ENCODE results near the gene NUTM2F. TPM values are rescaled to one million over a fixed set of nuclear protein-coding genes. Genes with fewer than 3 reads are reported as not detected.

Gene NUTM2F
- total and polyA plus RNA-seq, 2 donors from 2014 or later = not detected

DNA sequence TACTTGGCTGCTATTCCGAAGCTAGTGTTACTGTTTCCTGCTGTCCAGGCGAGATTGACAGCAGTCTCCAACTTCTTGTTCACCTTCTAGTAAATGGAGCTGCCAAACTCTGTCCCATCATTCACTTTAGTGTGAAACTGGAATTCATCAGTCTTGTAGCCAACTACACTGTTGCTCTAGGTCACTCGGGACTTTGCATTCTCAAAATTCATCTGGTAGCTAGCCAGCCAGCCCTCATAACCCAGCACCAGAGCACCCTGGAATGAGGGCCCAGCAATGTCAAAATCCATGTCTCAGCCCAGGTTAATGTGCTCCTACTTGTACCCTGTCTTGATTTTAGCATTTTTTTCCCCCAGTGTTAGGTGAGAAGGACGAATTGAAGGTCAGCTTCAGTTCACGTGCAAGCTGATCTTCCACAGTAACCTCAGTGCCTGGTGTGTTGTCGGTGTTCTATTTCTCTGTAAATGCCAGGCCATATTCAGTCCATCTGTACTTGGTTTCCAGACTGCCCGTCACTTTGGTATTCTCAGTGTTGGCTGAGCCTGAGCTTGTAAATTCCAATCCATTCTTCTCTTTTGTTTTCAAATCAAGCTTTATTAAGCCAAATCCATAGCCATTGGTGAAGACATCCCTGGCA is 40.4 kb downstream of the NUTM2F start:
- intact Hi-C loops (cut with DNase I) = no loop called here
- Histone ChIP-seq H3K27ac (ENCODE audit: low read depth in 2 of 2, low read length in 2 of 2) (no peak overlapping the region), H3K27me3 (ENCODE audit: control insufficient read depth, insufficient read depth, low read length) (no peaks in the 10 kb centered on the region), H3K9ac (ENCODE audit: low read length in 3 of 3) (no peak overlapping the region), H3K36me3 (ENCODE audit: control insufficient read depth in 2 of 3, insufficient read depth in 3 of 3, low read length in 3 of 3) (peaks cover 0 to 4% (median 2%) of the 10 kb centered on the region in 3 donors), H3K9me3 (ENCODE audit: control insufficient read depth in 2 of 3, insufficient read depth in 1 of 3, low read length in 3 of 3) (peaks cover 0 to 4% (median 0%) of the 10 kb centered on the region in 3 donors), H3K4me3 (ENCODE audit: low read length in 3 of 3) (no peak overlapping the region), H3K4me1 (ENCODE audit: control insufficient read depth in 2 of 3, insufficient read depth in 2 of 3, low read depth in 1 of 3, low read length in 3 of 3) (no peaks in the 10 kb centered on the region)
- TF ChIP-seq, protein P1, sequence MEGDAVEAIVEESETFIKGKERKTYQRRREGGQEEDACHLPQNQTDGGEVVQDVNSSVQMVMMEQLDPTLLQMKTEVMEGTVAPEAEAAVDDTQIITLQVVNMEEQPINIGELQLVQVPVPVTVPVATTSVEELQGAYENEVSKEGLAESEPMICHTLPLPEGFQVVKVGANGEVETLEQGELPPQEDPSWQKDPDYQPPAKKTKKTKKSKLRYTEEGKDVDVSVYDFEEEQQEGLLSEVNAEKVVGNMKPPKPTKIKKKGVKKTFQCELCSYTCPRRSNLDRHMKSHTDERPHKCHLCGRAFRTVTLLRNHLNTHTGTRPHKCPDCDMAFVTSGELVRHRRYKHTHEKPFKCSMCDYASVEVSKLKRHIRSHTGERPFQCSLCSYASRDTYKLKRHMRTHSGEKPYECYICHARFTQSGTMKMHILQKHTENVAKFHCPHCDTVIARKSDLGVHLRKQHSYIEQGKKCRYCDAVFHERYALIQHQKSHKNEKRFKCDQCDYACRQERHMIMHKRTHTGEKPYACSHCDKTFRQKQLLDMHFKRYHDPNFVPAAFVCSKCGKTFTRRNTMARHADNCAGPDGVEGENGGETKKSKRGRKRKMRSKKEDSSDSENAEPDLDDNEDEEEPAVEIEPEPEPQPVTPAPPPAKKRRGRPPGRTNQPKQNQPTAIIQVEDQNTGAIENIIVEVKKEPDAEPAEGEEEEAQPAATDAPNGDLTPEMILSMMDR (IDR thresholded peaks at IDR 0.05; ENCODE audit: borderline replicate concordance, extremely low read depth, insufficient read depth) = no peak
- FAIRE-seq (no peak), DNase-seq (peak in 2 of 5 donors; percentile 23 to 30)

DNA sequence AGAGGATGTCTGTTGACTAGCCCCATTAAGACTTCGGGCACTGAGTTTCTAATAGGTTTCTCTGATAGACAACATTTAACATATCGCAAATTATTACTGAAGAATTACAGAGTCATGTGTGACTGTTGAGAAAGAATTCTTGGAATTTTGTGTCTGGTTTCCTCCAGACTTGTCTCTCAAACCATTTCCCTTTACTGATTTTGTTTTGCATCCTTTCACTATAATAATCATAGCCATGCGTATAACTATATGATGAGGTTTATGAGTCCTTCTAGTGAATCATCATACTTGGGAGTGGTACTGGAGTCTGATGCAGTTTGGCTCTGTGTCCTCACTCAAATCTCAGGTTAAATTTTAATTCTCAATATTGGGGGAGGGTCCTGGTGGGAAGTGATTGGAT is 42.3 kb downstream of the NUTM2F start:
- Histone ChIP-seq H3K27ac (ENCODE audit: low read depth in 2 of 2, low read length in 2 of 2) (no peak overlapping the region), H3K4me1 (ENCODE audit: control insufficient read depth in 2 of 3, insufficient read depth in 2 of 3, low read depth in 1 of 3, low read length in 3 of 3) (no peaks in the 10 kb centered on the region), H3K9me3 (ENCODE audit: control insufficient read depth in 2 of 3, insufficient read depth in 1 of 3, low read length in 3 of 3) (no peaks in the 10 kb centered on the region), H3K4me3 (ENCODE audit: low read length in 3 of 3) (no peak overlapping the region), H3K9ac (ENCODE audit: low read length in 3 of 3) (no peak overlapping the region), H3K36me3 (ENCODE audit: control insufficient read depth in 2 of 3, insufficient read depth in 3 of 3, low read length in 3 of 3) (peaks cover 0 to 4% (median 0%) of the 10 kb centered on the region in 3 donors), H3K27me3 (ENCODE audit: control insufficient read depth, insufficient read depth, low read length) (no peaks in the 10 kb centered on the region)
- DNase-seq (no peak), FAIRE-seq (no peak)
- intact Hi-C loops (cut with DNase I) = no loop called here
- TF ChIP-seq, protein P1 (IDR thresholded peaks at IDR 0.05; ENCODE audit: borderline replicate concordance, extremely low read depth, insufficient read depth) = no peak

DNA sequence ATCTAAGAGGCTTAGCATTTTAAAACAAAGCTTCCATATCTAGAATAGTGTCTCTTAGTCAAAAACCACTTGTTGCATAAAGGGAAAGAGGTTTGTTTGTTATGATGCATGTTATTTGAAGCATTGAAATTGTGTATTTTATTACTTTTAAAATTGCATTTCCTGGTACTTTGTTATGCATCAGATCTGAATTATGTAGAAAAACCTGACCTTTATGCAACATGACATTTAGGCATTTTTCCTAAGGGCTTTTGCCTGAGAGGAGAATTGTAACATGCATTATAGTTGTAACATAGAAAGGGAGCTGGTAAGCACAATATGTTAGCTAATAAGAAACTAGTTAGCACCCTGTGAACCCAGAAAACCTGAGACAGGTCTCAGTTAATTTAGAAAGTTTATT is 47.3 kb downstream of the NUTM2F start:
- TF ChIP-seq, protein P1 (IDR thresholded peaks at IDR 0.05; ENCODE audit: borderline replicate concordance, extremely low read depth, insufficient read depth) = no peak
- Histone ChIP-seq H3K4me1 (ENCODE audit: control insufficient read depth in 2 of 3, insufficient read depth in 2 of 3, low read depth in 1 of 3, low read length in 3 of 3) (no peaks in the 10 kb centered on the region), H3K9me3 (ENCODE audit: control insufficient read depth in 2 of 3, insufficient read depth in 1 of 3, low read length in 3 of 3) (no peaks in the 10 kb centered on the region), H3K4me3 (ENCODE audit: low read length in 3 of 3) (no peak overlapping the region), H3K27me3 (ENCODE audit: control insufficient read depth, insufficient read depth, low read length) (no peaks in the 10 kb centered on the region), H3K9ac (ENCODE audit: low read length in 3 of 3) (no peak overlapping the region), H3K36me3 (ENCODE audit: control insufficient read depth in 2 of 3, insufficient read depth in 3 of 3, low read length in 3 of 3) (peaks cover 0 to 5% (median 0%) of the 10 kb centered on the region in 3 donors), H3K27ac (ENCODE audit: low read depth in 2 of 2, low read length in 2 of 2) (no peak overlapping the region)
- FAIRE-seq (no peak), DNase-seq (no peak)
- intact Hi-C loops (cut with DNase I) = no loop called here
